Neural cell (in vitro differentiated cells): Measurements from ENCODE around the gene TSPAN9. TPM values are rescaled to one million over a fixed set of nuclear protein-coding genes. Genes with fewer than 3 reads are reported as not detected.

Experiments used
- H2AFZ ChIP-seq: fragments of 200-600, 300-800 bp; sonication (generic), shearing (Covaris generic); 2 replicates; pipeline ENCODE4 v1.6.0; 2014; ENCODE audit warnings: low read depth, mild to moderate bottlenecking, antibody characterized with exemption, low read length, moderate library complexity
- H3F3A ChIP-seq: fragments of 200-600 bp; shearing (Covaris generic); 2 replicates; pipeline ENCODE4 v1.6.1; 2016; ENCODE audit warnings: mild to moderate bottlenecking, moderate library complexity, mixed read lengths, antibody characterized with exemption, low read length; ENCODE audit not compliant: insufficient read depth, poor library complexity, severe bottlenecking
- H3K27ac ChIP-seq: fragments of 200-600, 300-800 bp; sonication (generic), shearing (Covaris generic); 2 replicates; pipeline ENCODE4 v1.5.1; 2014; ENCODE audit warnings: mild to moderate bottlenecking, low read length, moderate library complexity
- H3K27me3 ChIP-seq: fragments of 300-800, 200-600 bp; sonication (generic), shearing (Covaris generic); 2 replicates; pipeline ENCODE4 v1.6.0; 2014; ENCODE audit warnings: mild to moderate bottlenecking, low read depth, low read length, moderate library complexity; ENCODE audit not compliant: insufficient read depth
- H3K36me3 ChIP-seq: fragments of 300-800, 200-600 bp; sonication (generic), shearing (Covaris generic); 2 replicates; pipeline ENCODE4 v1.5.1; 2014; ENCODE audit warnings: mild to moderate bottlenecking, antibody characterized with exemption, low read length, moderate library complexity; ENCODE audit not compliant: insufficient read depth
- H3K4me2 ChIP-seq: fragments of 300-800, 200-600 bp; sonication (generic), shearing (Covaris generic); 2 replicates; pipeline ENCODE4 v1.6.0; 2014; ENCODE audit warnings: mild to moderate bottlenecking, low read length
- H3K4me3 ChIP-seq: fragments of 300-800, 200-600 bp; sonication (generic), shearing (Covaris generic); 2 replicates; pipeline ENCODE4 v1.5.1; 2014; ENCODE audit warnings: mild to moderate bottlenecking, low read length, moderate library complexity
- H3K79me2 ChIP-seq: fragments of 200-600 bp; shearing (Covaris generic); replicated peaks from 2 replicates; pipeline ENCODE4 v1.6.0; 2014; ENCODE audit warnings: mild to moderate bottlenecking, low read length, moderate library complexity; ENCODE audit not compliant: insufficient read depth
- H3K9ac ChIP-seq: fragments of 300-800, 200-600 bp; sonication (generic), shearing (Covaris generic); 2 replicates; pipeline ENCODE4 v1.6.1; 2016; ENCODE audit warnings: mild to moderate bottlenecking, low read length, mixed read lengths
- H3K9me2 ChIP-seq: fragments of 200-600 bp; shearing (Covaris generic); 2 replicates; pipeline ENCODE4 v1.6.1; 2016; ENCODE audit warnings: mild to moderate bottlenecking, low read length, mixed read lengths; ENCODE audit not compliant: insufficient read depth
- H3K9me3 ChIP-seq: fragments of 200-600, 300-800 bp; sonication (generic), shearing (Covaris generic); 2 replicates; pipeline ENCODE4 v1.6.1; 2016; ENCODE audit warnings: mild to moderate bottlenecking, mixed run types, low read length, moderate library complexity, mixed read lengths
- H4K20me1 ChIP-seq: fragments of 200-600 bp; shearing (Covaris generic); 2 replicates; pipeline ENCODE4 v1.6.1; 2016; ENCODE audit warnings: mild to moderate bottlenecking, mixed run types; ENCODE audit not compliant: insufficient read depth
- EP300 ChIP-seq: fragments of 450-650 bp; conservative IDR thresholded peaks from 2 replicates; pipeline ENCODE4 v1.6.1; 2014; ENCODE audit warnings: antibody characterized with exemption, mild to moderate bottlenecking, moderate library complexity; ENCODE audit not compliant: poor library complexity, severe bottlenecking
- EZH2 ChIP-seq: fragments of 200-600, 300-800 bp; shearing (Covaris generic), sonication (generic); IDR thresholded peaks from 2 replicates; pipeline ENCODE4 v1.6.1; 2014; ENCODE audit warnings: antibody characterized with exemption, low read length, borderline replicate concordance, mild to moderate bottlenecking; ENCODE audit not compliant: insufficient read depth, poor library complexity, severe bottlenecking
- MXI1 ChIP-seq: fragments of 450-650 bp; conservative IDR thresholded peaks from 2 replicates; pipeline ENCODE4 v1.6.1; 2014; ENCODE audit warnings: antibody characterized with exemption, mild to moderate bottlenecking; ENCODE audit not compliant: poor library complexity, severe bottlenecking
- POLR2AphosphoS5 ChIP-seq: IDR thresholded peaks from 2 replicates; pipeline ENCODE4 v1.6.1; 2012
- RAD21 ChIP-seq: fragments of 450-650 bp; conservative IDR thresholded peaks from 2 replicates; pipeline ENCODE4 v1.6.1; 2014; ENCODE audit warnings: antibody characterized with exemption, mild to moderate bottlenecking, moderate library complexity
- SMC3 ChIP-seq: fragments of 450-650 bp; conservative IDR thresholded peaks from 2 replicates; pipeline ENCODE4 v1.6.1; 2014; ENCODE audit warnings: antibody characterized with exemption, mild to moderate bottlenecking, moderate library complexity; ENCODE audit not compliant: poor library complexity
- TAF1 ChIP-seq: IDR thresholded peaks from 2 replicates; pipeline ENCODE4 v1.6.1; 2012; ENCODE audit warnings: low read depth
- polyA plus RNA-seq: library from polyadenylated mRNA; depleted of rRNA; stranded (reverse); fragments of >200 nt; gene quantifications from 2 replicates; pipeline ENCODE4 v1.2.3, GENCODE V29; 2014
- TF ChIP-seq, protein P1 (sequence below): IDR thresholded peaks from 2 replicates; pipeline ENCODE4 v1.6.1; 2012; ENCODE audit warnings: borderline replicate concordance
- TF ChIP-seq, protein P2 (sequence below): fragments of 450-650 bp; IDR thresholded peaks from 2 replicates; pipeline ENCODE4 v1.5.1; 2014; ENCODE audit warnings: antibody characterized with exemption, mild to moderate bottlenecking, moderate library complexity; ENCODE audit not compliant: poor library complexity, severe bottlenecking

Gene TSPAN9
- polyA plus RNA-seq, 1 donor from 2014 or later, result 11.9 TPM

DNA sequence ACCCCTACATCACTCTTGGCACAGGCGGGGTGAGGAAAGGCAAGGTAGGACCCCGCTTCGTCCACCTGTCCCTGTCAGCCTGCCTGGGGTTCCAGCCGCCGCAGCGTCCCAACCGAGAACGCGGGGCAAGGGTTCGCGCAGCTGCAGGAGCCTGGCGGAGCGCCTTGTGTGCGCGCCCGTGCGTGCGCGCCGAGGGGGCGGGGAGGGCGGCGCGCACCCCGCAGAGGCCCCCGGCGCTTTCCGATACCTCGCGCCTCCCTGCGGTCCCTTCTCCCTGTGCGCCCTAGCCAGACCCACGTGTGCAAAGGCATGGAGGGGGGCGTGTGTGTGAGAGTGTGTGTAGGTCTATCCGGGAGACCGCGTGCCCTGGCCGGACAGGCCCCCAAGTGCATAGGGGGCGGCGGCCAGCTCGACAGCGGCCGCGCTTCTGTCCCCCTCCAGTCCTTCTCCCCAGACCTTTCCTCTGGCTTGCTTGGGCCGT, 122.4 kb downstream of the TSPAN9 start:
- H3K9me3 ChIP-seq, result no peaks in the 10 kb centered on the region
- no peaks in the 10 kb centered on the region for H3K79me2 ChIP-seq
- H3K9me2 ChIP-seq, result no peaks in the 10 kb centered on the region
- H3K4me2 ChIP-seq, result peak overlapping the region; percentile 75
- peak overlapping the region; percentile 49 for H2AFZ ChIP-seq
- H3K4me3 ChIP-seq, result peak overlapping the region; percentile 96
- TF ChIP-seq SMC3 (peak; percentile 55), RAD21 (peak; percentile 32), MXI1 (peak; percentile 93), EP300 (peak; percentile 13), POLR2AphosphoS5 (no peak), TAF1 (no peak), EZH2 (no peak)
- TF ChIP-seq, protein P1, sequence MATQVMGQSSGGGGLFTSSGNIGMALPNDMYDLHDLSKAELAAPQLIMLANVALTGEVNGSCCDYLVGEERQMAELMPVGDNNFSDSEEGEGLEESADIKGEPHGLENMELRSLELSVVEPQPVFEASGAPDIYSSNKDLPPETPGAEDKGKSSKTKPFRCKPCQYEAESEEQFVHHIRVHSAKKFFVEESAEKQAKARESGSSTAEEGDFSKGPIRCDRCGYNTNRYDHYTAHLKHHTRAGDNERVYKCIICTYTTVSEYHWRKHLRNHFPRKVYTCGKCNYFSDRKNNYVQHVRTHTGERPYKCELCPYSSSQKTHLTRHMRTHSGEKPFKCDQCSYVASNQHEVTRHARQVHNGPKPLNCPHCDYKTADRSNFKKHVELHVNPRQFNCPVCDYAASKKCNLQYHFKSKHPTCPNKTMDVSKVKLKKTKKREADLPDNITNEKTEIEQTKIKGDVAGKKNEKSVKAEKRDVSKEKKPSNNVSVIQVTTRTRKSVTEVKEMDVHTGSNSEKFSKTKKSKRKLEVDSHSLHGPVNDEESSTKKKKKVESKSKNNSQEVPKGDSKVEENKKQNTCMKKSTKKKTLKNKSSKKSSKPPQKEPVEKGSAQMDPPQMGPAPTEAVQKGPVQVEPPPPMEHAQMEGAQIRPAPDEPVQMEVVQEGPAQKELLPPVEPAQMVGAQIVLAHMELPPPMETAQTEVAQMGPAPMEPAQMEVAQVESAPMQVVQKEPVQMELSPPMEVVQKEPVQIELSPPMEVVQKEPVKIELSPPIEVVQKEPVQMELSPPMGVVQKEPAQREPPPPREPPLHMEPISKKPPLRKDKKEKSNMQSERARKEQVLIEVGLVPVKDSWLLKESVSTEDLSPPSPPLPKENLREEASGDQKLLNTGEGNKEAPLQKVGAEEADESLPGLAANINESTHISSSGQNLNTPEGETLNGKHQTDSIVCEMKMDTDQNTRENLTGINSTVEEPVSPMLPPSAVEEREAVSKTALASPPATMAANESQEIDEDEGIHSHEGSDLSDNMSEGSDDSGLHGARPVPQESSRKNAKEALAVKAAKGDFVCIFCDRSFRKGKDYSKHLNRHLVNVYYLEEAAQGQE, result no peak
- TF ChIP-seq, protein P2, sequence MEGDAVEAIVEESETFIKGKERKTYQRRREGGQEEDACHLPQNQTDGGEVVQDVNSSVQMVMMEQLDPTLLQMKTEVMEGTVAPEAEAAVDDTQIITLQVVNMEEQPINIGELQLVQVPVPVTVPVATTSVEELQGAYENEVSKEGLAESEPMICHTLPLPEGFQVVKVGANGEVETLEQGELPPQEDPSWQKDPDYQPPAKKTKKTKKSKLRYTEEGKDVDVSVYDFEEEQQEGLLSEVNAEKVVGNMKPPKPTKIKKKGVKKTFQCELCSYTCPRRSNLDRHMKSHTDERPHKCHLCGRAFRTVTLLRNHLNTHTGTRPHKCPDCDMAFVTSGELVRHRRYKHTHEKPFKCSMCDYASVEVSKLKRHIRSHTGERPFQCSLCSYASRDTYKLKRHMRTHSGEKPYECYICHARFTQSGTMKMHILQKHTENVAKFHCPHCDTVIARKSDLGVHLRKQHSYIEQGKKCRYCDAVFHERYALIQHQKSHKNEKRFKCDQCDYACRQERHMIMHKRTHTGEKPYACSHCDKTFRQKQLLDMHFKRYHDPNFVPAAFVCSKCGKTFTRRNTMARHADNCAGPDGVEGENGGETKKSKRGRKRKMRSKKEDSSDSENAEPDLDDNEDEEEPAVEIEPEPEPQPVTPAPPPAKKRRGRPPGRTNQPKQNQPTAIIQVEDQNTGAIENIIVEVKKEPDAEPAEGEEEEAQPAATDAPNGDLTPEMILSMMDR, result peak; percentile 52
- no peaks in the 10 kb centered on the region for H4K20me1 ChIP-seq
- H3K9ac ChIP-seq, result peak overlapping the region; percentile 71
- H3K36me3 ChIP-seq, result no peaks in the 10 kb centered on the region
- H3K27ac ChIP-seq, result peak overlapping the region; percentile 46
- peaks cover 21% of the 10 kb centered on the region for H3K27me3 ChIP-seq
- H3F3A ChIP-seq, result no peaks in the 10 kb centered on the region

DNA sequence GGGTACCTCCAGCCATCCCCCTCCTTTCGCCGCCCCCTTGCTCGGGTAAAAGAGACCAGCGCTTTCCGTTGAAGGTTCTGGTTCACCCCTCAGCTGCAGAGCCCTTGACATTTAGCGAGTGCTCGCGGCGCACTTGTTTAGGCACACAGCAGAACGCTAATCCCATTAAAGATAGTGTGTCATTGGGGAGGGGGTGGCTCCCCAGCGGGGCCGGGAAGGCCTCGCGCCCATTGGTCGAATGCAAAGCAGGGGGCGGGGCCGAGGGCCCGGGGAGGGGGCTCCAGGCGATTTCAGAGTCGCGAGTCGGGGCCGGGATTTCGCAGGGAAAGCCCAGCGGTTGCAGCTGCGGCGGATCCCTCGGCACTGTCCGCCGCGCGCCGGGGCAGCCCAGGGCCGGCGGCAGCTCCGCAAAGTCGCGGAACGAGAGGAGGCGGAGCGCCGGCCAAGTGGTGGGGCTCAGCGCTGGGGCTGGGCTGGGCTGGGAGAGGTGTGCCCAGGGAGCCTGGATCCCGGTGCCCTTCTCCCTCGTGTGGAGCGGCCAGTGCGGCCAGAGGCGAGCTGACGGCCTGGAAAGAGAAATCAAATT, 122.9 kb downstream of the TSPAN9 start:
- H3K79me2 ChIP-seq, result no peaks in the 10 kb centered on the region
- H2AFZ ChIP-seq, result peak overlapping the region; percentile 49
- H3K27me3 ChIP-seq, result peaks cover 21% of the 10 kb centered on the region
- H3K9me2 ChIP-seq, result no peaks in the 10 kb centered on the region
- peak overlapping the region; percentile 80 for H3K4me2 ChIP-seq
- H3K9ac ChIP-seq, result peak overlapping the region; percentile 71
- TF ChIP-seq SMC3, result no peak
- peak; percentile 50 for TF ChIP-seq POLR2AphosphoS5
- TF ChIP-seq, protein P1, result no peak
- TF ChIP-seq MXI1, result peak; percentile 47
- TF ChIP-seq, protein P2, result no peak
- TF ChIP-seq EZH2, result no peak
- TF ChIP-seq TAF1, result no peak
- TF ChIP-seq EP300, result no peak
- TF ChIP-seq RAD21, result no peak
- H3F3A ChIP-seq, result no peaks in the 10 kb centered on the region
- peak overlapping the region; percentile 96 for H3K4me3 ChIP-seq
- no peaks in the 10 kb centered on the region for H4K20me1 ChIP-seq
- H3K9me3 ChIP-seq, result no peaks in the 10 kb centered on the region
- H3K27ac ChIP-seq, result peak overlapping the region; percentile 46
- no peaks in the 10 kb centered on the region for H3K36me3 ChIP-seq
